IMR-90 (cell line): ENCODE results near the gene MAP2K5.

Experiments used
- BHLHE40 ChIP-seq: fragments of 150-350 bp; IDR thresholded peaks from 2 replicates; pipeline ENCODE4 v1.6.1; 2016; ENCODE audit warnings: mild to moderate bottlenecking, low read depth, low read length
- CEBPB ChIP-seq: IDR thresholded peaks from 2 replicates; pipeline ENCODE4 v1.6.1; 2012; ENCODE audit warnings: low read depth, low read length, improper control_type of control experiment
- FOS ChIP-seq: fragments of 150-350 bp; IDR thresholded peaks from 2 replicates; pipeline ENCODE4 v1.6.1; 2016; ENCODE audit warnings: low read depth, low read length
- MAFK ChIP-seq: IDR thresholded peaks from 2 replicates; pipeline ENCODE4 v1.6.1; 2012; ENCODE audit warnings: low read depth, low read length, improper control_type of control experiment
- POLR2A ChIP-seq: IDR thresholded peaks from 2 replicates; pipeline ENCODE4 v1.6.1; 2012; ENCODE audit warnings: mild to moderate bottlenecking, low read depth, low read length
- RCOR1 ChIP-seq: IDR thresholded peaks from 2 replicates; pipeline ENCODE4 v1.6.1; 2012; ENCODE audit warnings: mild to moderate bottlenecking, low read length, improper control_type of control experiment; ENCODE audit not compliant: insufficient replicate concordance
- RFX5 ChIP-seq: IDR thresholded peaks from 2 replicates; pipeline ENCODE4 v1.8.0; 2012; ENCODE audit warnings: low read depth, mild to moderate bottlenecking, low read length, moderate library complexity
- TF ChIP-seq, protein P1 (sequence below): conservative IDR thresholded peaks from 2 replicates; pipeline ENCODE4 v1.5.1; 2012; ENCODE audit warnings: mild to moderate bottlenecking, low read depth, low read length, improper control_type of control experiment
- TF ChIP-seq, protein P2 (sequence below): fragments of 150-350 bp; IDR thresholded peaks from 2 replicates; pipeline ENCODE4 v1.6.1; 2017; ENCODE audit warnings: mild to moderate bottlenecking, antibody characterized with exemption, low read length, low read depth
- TF ChIP-seq, protein P3 (sequence below): fragments of 150-350 bp; IDR thresholded peaks from 2 replicates; pipeline ENCODE4 v1.6.1; 2016; ENCODE audit warnings: low read depth, mild to moderate bottlenecking, low read length, moderate library complexity, borderline replicate concordance

DNA sequence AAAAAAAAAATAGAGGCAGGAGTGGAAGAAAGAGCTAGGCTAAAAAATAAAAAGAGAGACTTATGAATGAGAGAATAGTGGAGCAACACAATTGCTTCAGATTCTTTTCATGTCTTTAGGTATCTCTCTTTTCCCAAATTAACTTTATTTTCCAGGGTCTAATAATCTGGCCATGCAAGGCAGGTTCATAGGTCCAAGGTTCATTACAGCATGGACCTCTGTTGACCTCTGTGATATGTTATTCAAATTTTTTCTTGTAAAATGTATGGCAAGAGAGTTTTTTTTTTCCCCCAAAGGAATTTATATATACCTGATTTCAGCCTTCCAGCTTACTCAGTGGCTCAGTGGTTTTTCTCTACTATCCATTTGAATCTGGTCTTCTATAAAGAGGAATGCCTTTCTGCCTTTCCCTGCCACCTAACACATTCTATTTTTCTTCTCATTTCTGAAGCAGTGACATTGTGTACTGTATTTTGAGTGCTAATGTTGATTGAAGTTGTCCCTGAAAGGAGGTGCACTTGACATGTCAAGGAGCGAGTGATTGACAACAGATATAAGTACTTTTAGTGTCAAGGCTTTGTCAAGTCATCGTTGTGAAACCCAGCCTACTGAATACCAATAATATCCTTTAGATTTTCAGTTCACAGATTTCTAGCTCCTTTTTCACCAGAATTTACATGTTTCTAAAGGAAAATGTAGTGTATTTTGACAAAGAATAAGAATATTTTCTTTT lies 118.5 kb downstream of the MAP2K5 start:
- TF ChIP-seq MAFK = no peak
- no peak for TF ChIP-seq POLR2A
- TF ChIP-seq, protein P1, sequence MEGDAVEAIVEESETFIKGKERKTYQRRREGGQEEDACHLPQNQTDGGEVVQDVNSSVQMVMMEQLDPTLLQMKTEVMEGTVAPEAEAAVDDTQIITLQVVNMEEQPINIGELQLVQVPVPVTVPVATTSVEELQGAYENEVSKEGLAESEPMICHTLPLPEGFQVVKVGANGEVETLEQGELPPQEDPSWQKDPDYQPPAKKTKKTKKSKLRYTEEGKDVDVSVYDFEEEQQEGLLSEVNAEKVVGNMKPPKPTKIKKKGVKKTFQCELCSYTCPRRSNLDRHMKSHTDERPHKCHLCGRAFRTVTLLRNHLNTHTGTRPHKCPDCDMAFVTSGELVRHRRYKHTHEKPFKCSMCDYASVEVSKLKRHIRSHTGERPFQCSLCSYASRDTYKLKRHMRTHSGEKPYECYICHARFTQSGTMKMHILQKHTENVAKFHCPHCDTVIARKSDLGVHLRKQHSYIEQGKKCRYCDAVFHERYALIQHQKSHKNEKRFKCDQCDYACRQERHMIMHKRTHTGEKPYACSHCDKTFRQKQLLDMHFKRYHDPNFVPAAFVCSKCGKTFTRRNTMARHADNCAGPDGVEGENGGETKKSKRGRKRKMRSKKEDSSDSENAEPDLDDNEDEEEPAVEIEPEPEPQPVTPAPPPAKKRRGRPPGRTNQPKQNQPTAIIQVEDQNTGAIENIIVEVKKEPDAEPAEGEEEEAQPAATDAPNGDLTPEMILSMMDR = no peak
- TF ChIP-seq RCOR1 = no peak
- no peak for TF ChIP-seq FOS
- no peak for TF ChIP-seq CEBPB
- no peak for TF ChIP-seq RFX5
- TF ChIP-seq, protein P2, sequence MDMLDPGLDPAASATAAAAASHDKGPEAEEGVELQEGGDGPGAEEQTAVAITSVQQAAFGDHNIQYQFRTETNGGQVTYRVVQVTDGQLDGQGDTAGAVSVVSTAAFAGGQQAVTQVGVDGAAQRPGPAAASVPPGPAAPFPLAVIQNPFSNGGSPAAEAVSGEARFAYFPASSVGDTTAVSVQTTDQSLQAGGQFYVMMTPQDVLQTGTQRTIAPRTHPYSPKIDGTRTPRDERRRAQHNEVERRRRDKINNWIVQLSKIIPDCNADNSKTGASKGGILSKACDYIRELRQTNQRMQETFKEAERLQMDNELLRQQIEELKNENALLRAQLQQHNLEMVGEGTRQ = no peak
- no peak for TF ChIP-seq BHLHE40
- TF ChIP-seq, protein P3, sequence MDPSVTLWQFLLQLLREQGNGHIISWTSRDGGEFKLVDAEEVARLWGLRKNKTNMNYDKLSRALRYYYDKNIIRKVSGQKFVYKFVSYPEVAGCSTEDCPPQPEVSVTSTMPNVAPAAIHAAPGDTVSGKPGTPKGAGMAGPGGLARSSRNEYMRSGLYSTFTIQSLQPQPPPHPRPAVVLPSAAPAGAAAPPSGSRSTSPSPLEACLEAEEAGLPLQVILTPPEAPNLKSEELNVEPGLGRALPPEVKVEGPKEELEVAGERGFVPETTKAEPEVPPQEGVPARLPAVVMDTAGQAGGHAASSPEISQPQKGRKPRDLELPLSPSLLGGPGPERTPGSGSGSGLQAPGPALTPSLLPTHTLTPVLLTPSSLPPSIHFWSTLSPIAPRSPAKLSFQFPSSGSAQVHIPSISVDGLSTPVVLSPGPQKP = no peak
